WTC11 (cell line): ENCODE results near the gene PPCDC. TPM values are rescaled to one million over a fixed set of nuclear protein-coding genes. Genes with fewer than 3 reads are reported as not detected.
A peak's percentile ranks its signal among the peaks of the same experiment; 100 is the strongest.

ENCODE experiments used
- ATAC-seq: fragments of 200-7000 bp; cut with Tn5 transposase; 2 replicates; pipeline ENCODE4 v1.10.0; 2021; ENCODE audit warnings: mild to moderate bottlenecking, moderate library complexity
- CTCF ChIA-PET: fragments of 300-600 bp; sonication (Branson Sonifier 250); formaldehyde crosslinking; loops from one replicate; lab custom pipeline; 2021; ENCODE audit warnings: antibody characterized with exemption; lab: Charles Lee
- POLR2A ChIA-PET: fragments of 350-600 bp; sonication (Branson Sonifier 250); formaldehyde crosslinking; loops from one replicate; lab custom pipeline; 2021; ENCODE audit warnings: antibody characterized with exemption; lab: Charles Lee
- DNase-seq: peaks from one replicate; pipeline ENCODE4 v3.0.0; 2021; ENCODE audit warnings: low spot score
- H3K27ac Mint-ChIP-seq: 2 replicates; pipeline ENCODE4 v1.8.0; 2021; ENCODE audit warnings: mixed read lengths
- H3K27me3 Mint-ChIP-seq: 2 replicates; pipeline ENCODE4 v1.8.0; 2021; ENCODE audit warnings: low read depth, mild to moderate bottlenecking, moderate library complexity, mixed read lengths
- H3K36me3 Mint-ChIP-seq: 2 replicates; pipeline ENCODE4 v1.8.0; 2021; ENCODE audit warnings: mixed read lengths
- H3K4me1 Mint-ChIP-seq: 2 replicates; pipeline ENCODE4 v1.8.0; 2022; ENCODE audit warnings: mixed read lengths
- H3K4me3 Mint-ChIP-seq: 2 replicates; pipeline ENCODE4 v1.8.0; 2021; ENCODE audit warnings: mild to moderate bottlenecking, moderate library complexity, mixed read lengths
- H3K9me3 Mint-ChIP-seq: 2 replicates; pipeline ENCODE4 v1.8.0; 2021; ENCODE audit warnings: mixed read lengths
- ATF1 ChIP-seq: sonication (generic); formaldehyde crosslinking; IDR thresholded peaks from 2 replicates; pipeline ENCODE4 v1.8.1; 2023; ENCODE audit warnings: mild to moderate bottlenecking, moderate library complexity, missing genetic modification reagents
- CBFB ChIP-seq: sonication (generic); formaldehyde crosslinking; IDR thresholded peaks from 2 replicates; pipeline ENCODE4 v1.8.1; 2022; ENCODE audit warnings: mild to moderate bottlenecking, low read depth, missing genetic modification reagents
- CTCF ChIP-seq: fragments of 200-600 bp; IDR thresholded peaks from 2 replicates; pipeline ENCODE4 v1.8.0; 2022; ENCODE audit warnings: antibody characterized with exemption
- GABPB1 ChIP-seq: sonication (generic); formaldehyde crosslinking; IDR thresholded peaks from 2 replicates; pipeline ENCODE4 v1.8.1; 2023; ENCODE audit warnings: mild to moderate bottlenecking, missing genetic modification reagents
- GRHL2 ChIP-seq: fragments of 250-450 bp; sonication (Bioruptor Pico); IDR thresholded peaks from 2 replicates; pipeline ENCODE4 v1.8.0; 2022; ENCODE audit warnings: mild to moderate bottlenecking, moderate library complexity; ENCODE audit not compliant: insufficient replicate concordance, severe bottlenecking
- IRF1 ChIP-seq: sonication (generic); formaldehyde crosslinking; IDR thresholded peaks from 2 replicates; pipeline ENCODE4 v1.8.0; 2023; ENCODE audit warnings: missing genetic modification reagents
- KAT7 ChIP-seq: sonication (generic); formaldehyde crosslinking; IDR thresholded peaks from 2 replicates; pipeline ENCODE4 v1.8.1; 2023; ENCODE audit warnings: missing genetic modification reagents, mild to moderate bottlenecking, borderline replicate concordance
- MYBL2 ChIP-seq: sonication (generic); formaldehyde crosslinking; IDR thresholded peaks from 2 replicates; pipeline ENCODE4 v1.8.1; 2023; ENCODE audit warnings: mild to moderate bottlenecking, moderate library complexity, missing genetic modification reagents
- OVOL2 ChIP-seq: fragments of 250-450 bp; sonication (Bioruptor Pico); IDR thresholded peaks from 2 replicates; pipeline ENCODE4 v1.9.0; 2021; ENCODE audit warnings: mild to moderate bottlenecking, borderline replicate concordance
- RORB ChIP-seq: fragments of 250-450 bp; sonication (Bioruptor Pico); IDR thresholded peaks from 2 replicates; pipeline ENCODE4 v1.9.0; 2021; ENCODE audit warnings: mild to moderate bottlenecking
- SMAD3 ChIP-seq: sonication (generic); formaldehyde crosslinking; IDR thresholded peaks from 2 replicates; pipeline ENCODE4 v1.8.0; 2022; ENCODE audit warnings: missing genetic modification reagents, mild to moderate bottlenecking, borderline replicate concordance
- TEAD1 ChIP-seq: sonication (generic); formaldehyde crosslinking; IDR thresholded peaks from 2 replicates; pipeline ENCODE4 v1.8.0; 2022; ENCODE audit warnings: mild to moderate bottlenecking, missing genetic modification reagents
- ZBTB43 ChIP-seq: sonication (generic); formaldehyde crosslinking; IDR thresholded peaks from 2 replicates; pipeline ENCODE4 v1.8.1; 2023; ENCODE audit warnings: mild to moderate bottlenecking, missing genetic modification reagents
- ZNF263 ChIP-seq: sonication (generic); formaldehyde crosslinking; IDR thresholded peaks from 2 replicates; pipeline ENCODE4 v1.8.1; 2022; ENCODE audit warnings: low read depth, mild to moderate bottlenecking, moderate library complexity, missing genetic modification reagents
- ZNF532 ChIP-seq: fragments of 250-450 bp; sonication (Bioruptor Pico); IDR thresholded peaks from 2 replicates; pipeline ENCODE4 v1.9.0; 2021; ENCODE audit warnings: mild to moderate bottlenecking, borderline replicate concordance
- ZSCAN18 ChIP-seq: fragments of 250-450 bp; sonication (Bioruptor Pico); IDR thresholded peaks from 2 replicates; pipeline ENCODE4 v2.1.2; 2022; ENCODE audit warnings: mild to moderate bottlenecking, moderate library complexity
- total RNA-seq: library from RNA; stranded (reverse); gene quantifications from 3 replicates; pipeline ENCODE4 v1.2.3, GENCODE V29; 2021

The PPCDC gene
- total RNA-seq, 1 experiment from 2014 or later: 30.1 TPM

- H3K4me1 Mint-ChIP-seq: peaks cover 7% of the 10 kb centered on the region; the same call in 1 of the 2 replicates
- no peaks in the 10 kb centered on the region for H3K27me3 Mint-ChIP-seq
- peak; percentile 66 for DNase-seq
- peaks cover 14% of the 10 kb centered on the region for H3K36me3 Mint-ChIP-seq
- H3K27ac Mint-ChIP-seq: no peak overlapping the region
- no peak overlapping the region for H3K4me3 Mint-ChIP-seq
- TF ChIP-seq CTCF (0 out of 2 replicates have a peak, but pooled peaks have one; percentile 12), GABPB1 (CRISPR knock-in tag) (peak; percentile 87), OVOL2 (CRISPR knock-in tag) (no peak)
- ATAC-seq: peak; percentile 85
- ChIA-PET CTCF (interaction anchor here (0.5 to 3.4 kb wide), 19 partner anchors 9 to 313 kb away, joined by 3 to 24 read pairs (median 4); partner anchors contain the start of genes C15orf39 and PPCDC), POLR2A (interaction anchor here (0.6 kb wide), 1 partner anchor 41 kb away, joined by 6 read pairs; no protein-coding TSS in a partner anchor)
- H3K9me3 Mint-ChIP-seq: no peaks in the 10 kb centered on the region
Observed at GRCh38 chr15:75042730-75043508, 19.5 kb downstream of the PPCDC start.

GRCh38 chr15:75043509-75044257 lies 20.3 kb downstream of the PPCDC start:
- H3K27me3 Mint-ChIP-seq: no peaks in the 10 kb centered on the region
- H3K36me3 Mint-ChIP-seq: peaks cover 18% of the 10 kb centered on the region
- ChIA-PET POLR2A (interaction anchor here (0.6 kb wide), 1 partner anchor 42 kb away, joined by 6 read pairs; no protein-coding TSS in a partner anchor), CTCF (interaction anchor here (0.6 to 3.4 kb wide), 18 partner anchors 10 to 640 kb away, joined by 3 to 24 read pairs (median 4); partner anchors contain the start of genes C15orf39 and PPCDC)
- no peak overlapping the region for H3K4me3 Mint-ChIP-seq
- ATAC-seq (no peak), DNase-seq (no peak)
- H3K9me3 Mint-ChIP-seq: no peaks in the 10 kb centered on the region
- H3K4me1 Mint-ChIP-seq: peaks cover 7% of the 10 kb centered on the region; the same call in 1 of the 2 replicates
- TF ChIP-seq TEAD1: no peak
- TF ChIP-seq GABPB1 (CRISPR knock-in tag): peak; percentile 99
- no peak for TF ChIP-seq IRF1 (CRISPR knock-in tag)
- no peak overlapping the region for H3K27ac Mint-ChIP-seq

GRCh38 chr15:75044258-75044878 lies 21.0 kb downstream of the PPCDC start:
- Mint-ChIP-seq H3K4me1 (peaks cover 7% of the 10 kb centered on the region; the same call in 1 of the 2 replicates), H3K9me3 (no peaks in the 10 kb centered on the region), H3K27me3 (no peaks in the 10 kb centered on the region), H3K27ac (no peak overlapping the region), H3K36me3 (peaks cover 23% of the 10 kb centered on the region), H3K4me3 (no peak overlapping the region)
- no peak for DNase-seq
- POLR2A ChIA-PET: interaction anchor here (1.3 kb wide), 1 partner anchor 160 kb away, joined by 5 read pairs; no protein-coding TSS in a partner anchor
- no peak for ATAC-seq
- CTCF ChIA-PET: interaction anchor here (0.6 to 3.4 kb wide), 8 partner anchors 8 to 312 kb away, joined by 3 to 24 read pairs (median 4); partner anchors contain the start of gene C15orf39
- no peak for TF ChIP-seq MYBL2 (CRISPR knock-in tag)
- TF ChIP-seq SMAD3 (CRISPR knock-in tag): no peak
- TF ChIP-seq ZBTB43 (CRISPR knock-in tag): no peak
- TF ChIP-seq ZSCAN18: no peak
- TF ChIP-seq CBFB (CRISPR knock-in tag): no peak
- no peak for TF ChIP-seq GRHL2
- no peak for TF ChIP-seq OVOL2 (CRISPR knock-in tag)
- no peak for TF ChIP-seq ZNF263 (CRISPR knock-in tag)
- TF ChIP-seq RORB (CRISPR knock-in tag): no peak
- no peak for TF ChIP-seq ZNF532 (CRISPR knock-in tag)
- no peak for TF ChIP-seq KAT7 (CRISPR knock-in tag)
- TF ChIP-seq ATF1: no peak
